C4-2B (cell line): ENCODE results near the gene SLC25A25.

Source experiments
- ZFX ChIP-seq: fragments of 450-650 bp; IDR thresholded peaks from 2 replicates; pipeline ENCODE4 v1.6.1; 2017
- TF ChIP-seq, protein P1 (sequence below): fragments of 450-650 bp; conservative IDR thresholded peaks from 2 replicates; pipeline ENCODE4 v1.5.1; 2017; ENCODE audit warnings: mild to moderate bottlenecking

DNA sequence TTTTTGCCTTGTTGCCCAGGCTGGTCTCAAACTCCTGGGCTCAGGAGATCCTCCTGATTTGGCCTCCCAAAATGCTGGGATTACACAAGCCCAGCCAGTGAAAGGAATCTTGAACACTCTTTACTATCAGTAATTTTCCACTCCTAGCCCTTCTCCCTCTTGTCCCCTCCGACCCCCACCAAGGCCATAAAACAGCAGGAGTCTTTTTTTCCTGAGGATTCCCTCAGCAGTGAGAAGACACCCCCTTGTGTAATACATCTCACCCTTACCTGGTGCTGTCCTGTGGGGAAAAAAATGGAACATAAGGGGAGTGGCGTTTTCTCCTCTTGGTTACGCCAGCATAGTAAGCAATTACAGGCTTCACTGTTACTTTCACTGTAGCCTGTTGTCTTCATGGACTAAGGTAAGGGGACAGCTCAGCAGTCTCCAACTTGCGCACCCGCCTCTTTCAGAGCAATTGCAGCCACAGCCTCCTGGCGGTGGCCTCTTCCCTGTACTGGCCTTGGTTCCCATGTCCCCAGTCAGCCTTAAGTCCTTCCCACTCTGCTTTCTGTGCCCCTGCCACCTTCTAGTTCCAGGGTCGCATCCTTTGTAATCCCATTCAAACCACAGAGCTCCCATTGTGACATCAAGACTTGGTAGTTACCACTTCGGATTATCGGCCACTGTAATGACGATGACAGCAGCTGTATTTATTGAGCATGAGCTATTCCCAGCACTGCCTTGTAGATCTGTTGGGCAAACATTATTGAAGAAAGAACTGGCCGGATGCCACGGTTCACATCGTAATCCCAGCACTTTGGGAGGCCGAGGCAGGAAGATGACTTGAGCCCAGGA, 10.9 kb upstream of the SLC25A25 start:
- TF ChIP-seq, protein P1, sequence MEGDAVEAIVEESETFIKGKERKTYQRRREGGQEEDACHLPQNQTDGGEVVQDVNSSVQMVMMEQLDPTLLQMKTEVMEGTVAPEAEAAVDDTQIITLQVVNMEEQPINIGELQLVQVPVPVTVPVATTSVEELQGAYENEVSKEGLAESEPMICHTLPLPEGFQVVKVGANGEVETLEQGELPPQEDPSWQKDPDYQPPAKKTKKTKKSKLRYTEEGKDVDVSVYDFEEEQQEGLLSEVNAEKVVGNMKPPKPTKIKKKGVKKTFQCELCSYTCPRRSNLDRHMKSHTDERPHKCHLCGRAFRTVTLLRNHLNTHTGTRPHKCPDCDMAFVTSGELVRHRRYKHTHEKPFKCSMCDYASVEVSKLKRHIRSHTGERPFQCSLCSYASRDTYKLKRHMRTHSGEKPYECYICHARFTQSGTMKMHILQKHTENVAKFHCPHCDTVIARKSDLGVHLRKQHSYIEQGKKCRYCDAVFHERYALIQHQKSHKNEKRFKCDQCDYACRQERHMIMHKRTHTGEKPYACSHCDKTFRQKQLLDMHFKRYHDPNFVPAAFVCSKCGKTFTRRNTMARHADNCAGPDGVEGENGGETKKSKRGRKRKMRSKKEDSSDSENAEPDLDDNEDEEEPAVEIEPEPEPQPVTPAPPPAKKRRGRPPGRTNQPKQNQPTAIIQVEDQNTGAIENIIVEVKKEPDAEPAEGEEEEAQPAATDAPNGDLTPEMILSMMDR: no peak
- no peak for TF ChIP-seq ZFX
